ENCODE results near the gene RPL22. TPM values are rescaled to one million over a fixed set of nuclear protein-coding genes. Genes with fewer than 3 reads are reported as not detected.

The RPL22 gene
- total and polyA plus RNA-seq, 8 donors = 265 to 719 (median 628) TPM

DNA sequence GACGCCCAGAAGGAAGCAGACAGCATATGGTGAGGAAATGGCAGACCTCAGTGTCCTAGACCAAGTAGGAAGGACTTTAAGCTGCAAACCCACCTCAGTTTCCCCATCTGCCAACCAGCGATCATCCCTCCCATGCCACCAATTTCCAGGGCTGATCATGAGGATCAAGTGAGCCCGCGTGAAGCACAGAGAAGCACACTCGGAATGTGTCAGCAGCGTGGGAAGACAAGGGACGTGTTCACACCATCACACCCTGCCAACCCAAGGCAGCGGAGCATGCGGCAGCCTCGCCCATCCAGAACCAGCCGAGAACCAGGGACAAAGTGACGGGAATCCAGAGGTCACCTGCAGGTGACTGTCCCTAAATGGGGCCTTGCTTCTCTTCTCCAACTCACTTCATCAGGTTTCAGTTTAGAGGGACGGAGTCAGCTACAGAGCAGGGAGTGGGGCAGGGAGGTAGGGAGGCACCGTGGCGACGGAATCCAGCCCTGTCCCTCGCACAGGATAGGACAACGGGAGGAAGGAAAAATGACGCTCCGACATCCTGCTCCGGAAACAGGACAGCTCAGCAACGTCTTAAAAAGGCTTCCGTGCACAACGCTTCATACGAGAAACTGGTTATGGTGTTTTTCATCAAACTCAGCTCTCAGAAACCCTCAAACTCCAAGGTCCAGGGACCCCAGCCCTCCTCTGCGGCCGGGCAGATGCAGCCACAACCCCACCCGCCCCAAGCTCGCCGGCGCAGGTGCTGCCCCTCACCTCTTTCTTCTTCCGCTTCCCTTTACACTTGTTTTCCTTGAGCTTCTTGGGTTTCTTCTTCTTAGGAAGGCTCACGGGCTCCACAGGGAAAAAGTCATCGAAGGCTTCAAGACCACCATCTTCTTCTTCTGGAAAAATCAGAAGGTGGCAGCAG, 31.7 kb downstream of the RPL22 start:
- Histone ChIP-seq H3K9me3 (no peaks in the 10 kb centered on the region), H3K4me1 (peaks cover 0 to 10% of the 10 kb centered on the region in 2 donors), H3K27ac (no peak overlapping the region), H3K36me3 (no peaks in the 10 kb centered on the region), H3K4me3 (no peak overlapping the region), H3K27me3 (peaks cover 0 to 70% of the 10 kb centered on the region in 2 donors)
- DNase-seq (peak in 1 of 4 donors; percentile 26), ATAC-seq (no peak)
- TF ChIP-seq, protein P1, sequence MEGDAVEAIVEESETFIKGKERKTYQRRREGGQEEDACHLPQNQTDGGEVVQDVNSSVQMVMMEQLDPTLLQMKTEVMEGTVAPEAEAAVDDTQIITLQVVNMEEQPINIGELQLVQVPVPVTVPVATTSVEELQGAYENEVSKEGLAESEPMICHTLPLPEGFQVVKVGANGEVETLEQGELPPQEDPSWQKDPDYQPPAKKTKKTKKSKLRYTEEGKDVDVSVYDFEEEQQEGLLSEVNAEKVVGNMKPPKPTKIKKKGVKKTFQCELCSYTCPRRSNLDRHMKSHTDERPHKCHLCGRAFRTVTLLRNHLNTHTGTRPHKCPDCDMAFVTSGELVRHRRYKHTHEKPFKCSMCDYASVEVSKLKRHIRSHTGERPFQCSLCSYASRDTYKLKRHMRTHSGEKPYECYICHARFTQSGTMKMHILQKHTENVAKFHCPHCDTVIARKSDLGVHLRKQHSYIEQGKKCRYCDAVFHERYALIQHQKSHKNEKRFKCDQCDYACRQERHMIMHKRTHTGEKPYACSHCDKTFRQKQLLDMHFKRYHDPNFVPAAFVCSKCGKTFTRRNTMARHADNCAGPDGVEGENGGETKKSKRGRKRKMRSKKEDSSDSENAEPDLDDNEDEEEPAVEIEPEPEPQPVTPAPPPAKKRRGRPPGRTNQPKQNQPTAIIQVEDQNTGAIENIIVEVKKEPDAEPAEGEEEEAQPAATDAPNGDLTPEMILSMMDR (IDR thresholded peaks at IDR 0.05) = no peak
- intact Hi-C loops (cut with DNase I) = no loop called here

DNA sequence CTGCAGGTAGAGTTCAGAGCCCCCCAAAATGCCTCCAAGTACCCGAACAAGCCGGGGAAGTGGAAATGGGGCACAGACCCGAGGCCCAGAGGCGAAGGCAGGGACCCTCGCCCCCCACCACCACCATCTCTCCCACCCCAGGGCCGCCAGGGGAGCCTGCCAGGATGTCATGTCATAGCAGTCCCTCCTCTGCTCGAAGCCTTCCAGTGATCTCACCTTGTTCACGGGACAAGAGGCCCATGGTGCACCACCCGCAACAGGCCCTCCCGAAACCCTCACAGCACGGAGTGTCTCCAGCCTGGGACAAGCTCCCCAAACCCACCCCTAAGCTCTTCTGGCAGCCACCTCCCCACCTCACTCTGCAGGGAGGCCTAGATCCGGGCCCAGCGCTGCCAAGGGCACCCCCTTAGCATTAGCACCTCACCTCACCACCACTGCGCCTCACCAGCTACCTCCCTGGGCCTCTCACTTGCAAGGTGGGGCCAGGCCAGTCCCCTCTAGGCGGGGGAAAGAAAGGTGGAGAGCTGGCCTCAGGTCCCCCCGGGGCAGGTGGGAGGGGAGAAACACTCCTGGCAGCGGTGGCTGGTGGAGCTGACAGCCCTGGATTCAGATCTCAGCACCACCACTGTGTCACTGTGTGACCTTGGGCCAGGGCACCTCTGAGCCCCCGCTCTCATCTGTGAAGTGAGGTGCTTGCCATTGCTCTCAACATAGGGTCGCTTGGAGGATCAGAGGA, 32.6 kb downstream of the RPL22 start:
- Histone ChIP-seq H3K36me3 (no peaks in the 10 kb centered on the region), H3K4me1 (peaks cover 0 to 10% of the 10 kb centered on the region in 2 donors), H3K27me3 (peaks cover 0 to 70% of the 10 kb centered on the region in 2 donors), H3K4me3 (no peak overlapping the region), H3K27ac (no peak overlapping the region), H3K9me3 (no peaks in the 10 kb centered on the region)
- DNase-seq (peak in 1 of 4 donors; percentile 58), ATAC-seq (no peak)
- intact Hi-C loops (cut with DNase I) = no loop called here
- TF ChIP-seq, protein P1 (IDR thresholded peaks at IDR 0.05) = no peak

DNA sequence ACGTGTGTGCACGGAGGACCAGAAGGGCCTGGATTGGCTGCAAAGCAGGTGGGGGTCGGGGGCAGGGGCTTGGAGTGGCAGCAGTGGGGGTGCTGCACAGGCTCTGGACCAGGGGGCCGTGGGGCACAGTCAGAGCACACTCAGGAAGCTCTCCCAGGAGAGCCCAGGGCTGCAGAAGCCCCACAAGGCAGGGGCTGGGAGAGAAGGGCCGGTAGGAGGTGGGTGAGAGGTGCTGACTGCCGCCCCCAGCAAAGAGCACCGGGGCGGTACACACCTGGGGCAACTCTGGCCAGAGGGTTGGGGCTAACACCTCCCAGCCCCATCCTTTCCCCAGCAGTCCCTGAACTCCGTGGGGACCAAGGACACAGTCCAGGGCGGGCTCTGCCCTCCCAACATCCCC, 33.2 kb downstream of the RPL22 start:
- no peak overlapping the region for H3K4me3 ChIP-seq
- ATAC-seq (no peak), DNase-seq (peak in 1 of 4 donors; percentile 32)
- intact Hi-C loops (cut with DNase I) = no loop called here
- H3K4me1 ChIP-seq = peaks cover 0 to 10% of the 10 kb centered on the region in 2 donors
- TF ChIP-seq, protein P1 (IDR thresholded peaks at IDR 0.05) = no peak
- H3K36me3 ChIP-seq = no peaks in the 10 kb centered on the region
- H3K27ac ChIP-seq = no peak overlapping the region
- H3K27me3 ChIP-seq = peaks cover 0 to 70% of the 10 kb centered on the region in 2 donors
- no peaks in the 10 kb centered on the region for H3K9me3 ChIP-seq

DNA sequence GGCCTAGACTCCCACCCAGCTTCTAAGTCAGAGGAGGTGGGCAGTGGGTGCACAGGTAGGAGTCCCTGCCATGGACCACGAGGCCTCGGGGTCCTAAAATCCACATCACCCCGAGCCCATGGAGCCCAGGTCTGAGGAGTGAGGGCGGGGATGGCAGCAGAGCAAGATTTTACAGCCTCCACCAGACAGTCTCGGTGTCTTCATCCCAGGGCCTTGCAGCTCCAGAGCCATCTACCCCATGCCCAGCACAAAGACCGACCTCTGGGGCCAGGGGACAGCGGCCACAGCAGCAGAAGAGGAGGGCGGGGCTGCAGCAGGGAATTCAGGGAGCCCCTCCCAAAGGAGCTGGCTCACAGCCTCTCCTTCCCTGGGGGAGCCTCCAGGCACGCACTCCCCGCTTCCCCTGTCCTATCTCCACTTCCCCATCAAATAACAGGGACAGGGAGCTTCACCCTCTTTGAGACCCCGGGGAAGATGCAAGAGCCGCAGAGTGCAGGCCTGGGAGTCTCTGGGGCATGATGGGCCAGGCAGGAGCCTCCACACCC, 33.9 kb downstream of the RPL22 start:
- ATAC-seq (no peak), DNase-seq (peak in 1 of 4 donors; percentile 44)
- Histone ChIP-seq H3K4me1 (peaks cover 0 to 4% of the 10 kb centered on the region in 2 donors), H3K4me3 (no peak overlapping the region), H3K27me3 (peaks cover 3 to 70% of the 10 kb centered on the region in 2 donors), H3K9me3 (no peaks in the 10 kb centered on the region), H3K27ac (no peak overlapping the region), H3K36me3 (no peaks in the 10 kb centered on the region)
- intact Hi-C loops (cut with DNase I) = no loop called here
- TF ChIP-seq, protein P1 (IDR thresholded peaks at IDR 0.05) = no peak

All from left lung (tissue), 10 donors.